CD14-positive monocyte (primary cell): ENCODE results near the gene APLP1. TPM values are rescaled to one million over a fixed set of nuclear protein-coding genes. Genes with fewer than 3 reads are reported as not detected.

Experiments used
- DNase-seq, 3 donors: peaks; one replicate each; pipeline ENCODE4 v3.0.0-alpha.2; 2011 to 2022
- H2AFZ ChIP-seq: 2 replicates; pipeline ENCODE4 v1.6.0; 2012; ENCODE audit warnings: mild to moderate bottlenecking, low read depth, low read length, inconsistent platforms; ENCODE audit not compliant: insufficient read depth, poor library complexity, severe bottlenecking
- H3K27ac ChIP-seq, 2 donors: 1 replicate in 1 of 2; 2 replicates in 1 of 2; pipeline ENCODE4 v1.5.1; 2012 to 2013; ENCODE audit warnings: low read length in 2 of 2, control low read depth in 1 of 2, inconsistent platforms in 1 of 2, low read depth in 1 of 2, mild to moderate bottlenecking in 1 of 2
- H3K27me3 ChIP-seq, 2 donors: one replicate each; pipeline versions ENCODE4 v1.6.0 to v1.6.1; 2011 to 2013; ENCODE audit warnings: low read length in 2 of 2; ENCODE audit not compliant: control insufficient read depth in 2 of 2, insufficient read depth in 2 of 2
- H3K36me3 ChIP-seq, 2 donors: replicated peaks in 1 of 2; 1 replicate in 1 of 2; 2 replicates in 1 of 2; pipeline versions ENCODE4 v1.5.1 to v1.6.1; 2012 to 2013; ENCODE audit warnings: low read length in 2 of 2, control low read depth in 1 of 2, inconsistent platforms in 1 of 2, mild to moderate bottlenecking in 1 of 2; ENCODE audit not compliant: insufficient read depth in 2 of 2, control insufficient read depth in 1 of 2
- H3K4me1 ChIP-seq, 2 donors: 1 replicate in 1 of 2; 2 replicates in 1 of 2; pipeline versions ENCODE4 v1.5.1 to v1.6.1; 2012 to 2013; ENCODE audit warnings: low read length in 2 of 2, control low read depth in 1 of 2, inconsistent platforms in 1 of 2, mild to moderate bottlenecking in 1 of 2, moderate library complexity in 1 of 2; ENCODE audit not compliant: insufficient read depth in 2 of 2, control insufficient read depth in 1 of 2
- H3K4me2 ChIP-seq: replicated peaks from 2 replicates; pipeline ENCODE3; 2012; ENCODE audit warnings: low read length, moderate library complexity, mild to moderate bottlenecking; ENCODE audit not compliant: poor library complexity, severe bottlenecking; ENCODE audit errors: extremely low read depth
- H3K4me3 ChIP-seq, 3 experiments: fragments of 200-600 bp in 1 of 3; sonication (generic) in 1 of 3; replicated peaks in 1 of 3; 1 replicate in 2 of 3; 2 replicates in 1 of 3; pipeline ENCODE4 v1.5.1; 2011 to 2013; ENCODE audit warnings: low read length in 3 of 3, mild to moderate bottlenecking in 3 of 3, control low read depth in 2 of 3, low read depth in 2 of 3, inconsistent platforms in 1 of 3, moderate library complexity in 1 of 3
- H3K79me2 ChIP-seq: 2 replicates; pipeline ENCODE4 v1.6.0; 2012; ENCODE audit warnings: mild to moderate bottlenecking, control low read depth, inconsistent platforms, low read length, moderate library complexity; ENCODE audit not compliant: insufficient read depth
- H3K9ac ChIP-seq: 2 replicates; pipeline ENCODE4 v1.6.0; 2017; ENCODE audit warnings: low read length, mild to moderate bottlenecking; ENCODE audit not compliant: insufficient read depth, poor library complexity, severe bottlenecking
- H3K9me3 ChIP-seq, 2 donors: replicated peaks in 1 of 2; 1 replicate in 1 of 2; 2 replicates in 1 of 2; pipeline versions ENCODE4 v1.5.1 to v1.6.1; 2012 to 2013; ENCODE audit warnings: low read length in 2 of 2, control low read depth in 1 of 2; ENCODE audit not compliant: control insufficient read depth in 1 of 2, insufficient read depth in 1 of 2
- H4K20me1 ChIP-seq: 2 replicates; pipeline ENCODE4 v1.6.0; 2012; ENCODE audit warnings: mild to moderate bottlenecking, low read length, control low read depth, moderate library complexity; ENCODE audit not compliant: insufficient read depth
- H3K27ac Mint-ChIP-seq, 7 donors: one replicate each; pipeline ENCODE4 v1.8.0; 2020; ENCODE audit warnings: mild to moderate bottlenecking in 7 of 7, mixed read lengths in 7 of 7, moderate library complexity in 6 of 7, inconsistent platforms in 2 of 7
- H3K27me3 Mint-ChIP-seq, 3 donors: one replicate each; pipeline ENCODE4 v1.8.0; 2021 to 2022; ENCODE audit warnings: low read depth in 3 of 3, mild to moderate bottlenecking in 3 of 3, mixed read lengths in 3 of 3, moderate library complexity in 3 of 3, inconsistent platforms in 1 of 3
- H3K36me3 Mint-ChIP-seq, 2 donors: one replicate each; pipeline ENCODE4 v1.8.0; 2020; ENCODE audit warnings: mixed read lengths in 2 of 2, inconsistent platforms in 1 of 2, mild to moderate bottlenecking in 1 of 2
- H3K4me1 Mint-ChIP-seq: one replicate; pipeline ENCODE4 v1.8.0; 2020; ENCODE audit warnings: mild to moderate bottlenecking, mixed read lengths
- H3K4me3 Mint-ChIP-seq, 2 donors: one replicate each; pipeline ENCODE4 v1.8.0; 2020; ENCODE audit warnings: mild to moderate bottlenecking in 2 of 2, mixed read lengths in 2 of 2, moderate library complexity in 1 of 2
- H3K9me3 Mint-ChIP-seq, 7 donors: one replicate each; pipeline ENCODE4 v1.8.0; 2020 to 2022; ENCODE audit warnings: mixed read lengths in 7 of 7, mild to moderate bottlenecking in 6 of 7, moderate library complexity in 6 of 7, inconsistent platforms in 2 of 7
- CTCF ChIP-seq: fragments of 200-600 bp; IDR thresholded peaks from one replicate; pipeline ENCODE4 v1.8.0; 2022; ENCODE audit warnings: antibody characterized with exemption, mild to moderate bottlenecking
- WGBS: methylation state at CpG from one replicate; pipeline ENCODE4 v1.1.5; 2013; ENCODE audit warnings: missing lambda C conversion rate; ENCODE audit not compliant: insufficient coverage; 5-methylcytosine and 5-hydroxymethylcytosine counted together
- intact Hi-C, 2 donors: fragments of 100-400 bp; cut with micrococcal nuclease; formaldehyde crosslinking; loops; one replicate each; pipeline versions ENCODE4 v1.15.0 to v1.15.1; 2023
- polyA plus RNA-seq, 3 donors: library from polyadenylated mRNA; depleted of rRNA in 1 of 3; unstranded in 2 of 3; stranded (reverse) in 1 of 3; fragments of 300-500 nt in 2 of 3; fragments of >200 nt in 1 of 3; fragmentation: Illumina TruSeq in 2 of 3; gene quantifications; 1 replicate in 2 of 3; 2 replicates in 1 of 3; pipeline ENCODE4 v1.2.3, GENCODE V29; 2012 to 2021

Gene APLP1
- polyA plus RNA-seq, 3 donors: not detected

DNA sequence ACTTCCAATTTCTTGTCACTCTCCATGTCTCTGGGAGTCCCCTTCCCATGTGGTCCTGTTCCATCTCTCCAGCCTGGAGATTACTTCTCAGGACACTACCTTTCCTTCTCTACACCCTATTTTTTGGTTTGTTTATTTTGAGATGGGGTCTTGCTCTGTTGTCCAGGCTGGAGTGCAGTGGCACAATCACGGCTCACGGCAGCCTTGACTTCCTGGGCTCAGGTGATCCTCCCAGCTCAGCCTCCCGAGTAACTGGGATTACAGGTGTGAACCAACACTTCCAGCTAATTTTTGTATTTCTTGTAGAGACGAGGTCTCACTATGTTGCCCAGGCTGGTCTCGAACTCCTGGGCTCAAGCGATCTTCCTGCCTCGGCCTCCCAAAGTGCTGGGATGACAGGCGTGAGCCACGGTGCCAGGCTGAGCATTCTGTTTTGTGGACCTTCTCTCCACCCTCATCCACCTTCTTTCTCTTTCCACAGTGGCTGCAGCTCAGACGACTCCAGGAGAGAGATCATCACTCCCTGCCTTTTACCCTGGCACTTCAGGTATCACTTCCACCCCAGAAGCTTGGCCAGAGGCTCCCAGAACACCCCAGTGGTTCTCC, 34.6 kb downstream of the APLP1 start:
- peak overlapping the region; percentile 96 to 100 (median 100) for H3K27ac Mint-ChIP-seq
- Histone ChIP-seq H4K20me1 (peaks cover 17% of the 10 kb centered on the region), H3K4me3 (peak overlapping the region; percentile 31 to 99 (median 97)), H3K9me3 (no peaks in the 10 kb centered on the region), H3K27ac (peak overlapping the region; percentile 95 to 98), H3K4me2 (peak overlapping the region; percentile 100), H2AFZ (no peak overlapping the region), H3K36me3 (peaks cover 18 to 24% of the 10 kb centered on the region in 2 donors), H3K79me2 (peaks cover 95% of the 10 kb centered on the region), H3K27me3 (no peaks in the 10 kb centered on the region), H3K4me1 (peaks cover 75 to 81% of the 10 kb centered on the region in 2 donors), H3K9ac (peak overlapping the region; percentile 84)
- no peak for TF ChIP-seq CTCF
- peaks cover 0 to 12% (median 0%) of the 10 kb centered on the region in 3 donors for H3K27me3 Mint-ChIP-seq
- H3K9me3 Mint-ChIP-seq: peaks cover 0 to 2% (median 0%) of the 10 kb centered on the region in 7 donors
- peak overlapping the region; percentile 97 to 98 for H3K4me3 Mint-ChIP-seq
- H3K36me3 Mint-ChIP-seq: peaks cover 38 to 43% of the 10 kb centered on the region in 2 donors
- no peak for DNase-seq
- intact Hi-C loops: loop anchor here in 1 of 2 donors (1.0 to 10.0 kb wide), 5 partner anchors 10 to 458 kb away; partner anchors contain the start of genes FFAR2, IGFLR1, LIN37 and OVOL3
- peaks cover 64% of the 10 kb centered on the region for H3K4me1 Mint-ChIP-seq
- WGBS: 39% methylated on average over 10 of the region's 10 CpGs

GRCh38 chr19:35903550-35904179, 35.3 kb downstream of the APLP1 start:
- DNase-seq: peak; percentile 90 to 96 (median 95)
- 0% methylated on average over 24 of the region's 24 CpGs for WGBS
- no peaks in the 10 kb centered on the region for H3K9me3 ChIP-seq
- peaks cover 74 to 81% of the 10 kb centered on the region in 2 donors for H3K4me1 ChIP-seq
- Mint-ChIP-seq H3K27me3 (peaks cover 0 to 12% (median 0%) of the 10 kb centered on the region in 3 donors), H3K9me3 (peaks cover 0 to 2% (median 0%) of the 10 kb centered on the region in 7 donors), H3K36me3 (peaks cover 36 to 41% of the 10 kb centered on the region in 2 donors), H3K4me3 (peak overlapping the region; percentile 97 to 98), H3K27ac (peak overlapping the region; percentile 96 to 100 (median 100)), H3K4me1 (peaks cover 61% of the 10 kb centered on the region)
- TF ChIP-seq CTCF: no peak
- peak overlapping the region; percentile 100 for H3K4me2 ChIP-seq
- peaks cover 18 to 21% of the 10 kb centered on the region in 2 donors for H3K36me3 ChIP-seq
- H3K79me2 ChIP-seq: peaks cover 95% of the 10 kb centered on the region
- intact Hi-C loops: loop anchor here in 1 of 2 donors (2.0 to 10.0 kb wide), 5 partner anchors 27 to 459 kb away; partner anchors contain the start of genes FFAR2, IGFLR1, LIN37 and OVOL3
- no peak overlapping the region for H2AFZ ChIP-seq
- no peaks in the 10 kb centered on the region for H3K27me3 ChIP-seq
- H3K27ac ChIP-seq: peak overlapping the region; percentile 95 to 98
- H3K9ac ChIP-seq: peak overlapping the region; percentile 84
- H4K20me1 ChIP-seq: peaks cover 10% of the 10 kb centered on the region
- peak overlapping the region; percentile 31 to 99 (median 97) for H3K4me3 ChIP-seq
